ENCODE measurements around the gene FKBP5.
A peak's percentile ranks its signal among the peaks of the same experiment; 100 is the strongest.

The FKBP5 gene

GRCh38 chr6:35665573-35665972 lies 23.1 kb downstream of the FKBP5 start:
- H3K27ac ChIP-seq (ENCODE audit: low read length) = no peak overlapping the region
- peaks cover 27% of the 10 kb centered on the region for H3K4me1 ChIP-seq (ENCODE audit: low read length)
- no peak overlapping the region for H3K4me2 ChIP-seq (ENCODE audit: low read depth, low read length)
- peaks cover 13% of the 10 kb centered on the region; the same call in 1 of the 2 replicates for H3F3A ChIP-seq (ENCODE audit: insufficient read depth, low read length)
- no peak for TF ChIP-seq EZH2 (optimal IDR thresholded peaks at IDR 0.05; ENCODE audit: low read depth, low read length)
- no peak for TF ChIP-seq EZH2phosphoT487 (IDR thresholded peaks at IDR 0.05; ENCODE audit: low read length)
- no peak for TF ChIP-seq CTCF (IDR thresholded peaks at IDR 0.05; ENCODE audit: low read length)
- no peaks in the 10 kb centered on the region for H3K27me3 ChIP-seq (replicated peaks; ENCODE audit: insufficient read depth, low read length)
- peaks cover 47% of the 10 kb centered on the region for H3K79me2 ChIP-seq (ENCODE audit: low read length)
- H3K36me3 ChIP-seq (replicated peaks; ENCODE audit: insufficient read depth, low read length) = no peaks in the 10 kb centered on the region
- no peaks in the 10 kb centered on the region for H3K9me2 ChIP-seq (replicated peaks; ENCODE audit: insufficient read depth, low read length)
- H4K20me1 ChIP-seq (ENCODE audit: insufficient read depth, low read length) = no peaks in the 10 kb centered on the region
- no peaks in the 10 kb centered on the region for H3K9me3 ChIP-seq (replicated peaks; ENCODE audit: insufficient read depth, low read length)
- H2AFZ ChIP-seq (ENCODE audit: low read length) = no peak overlapping the region
- no peak overlapping the region for H3K4me3 ChIP-seq (ENCODE audit: low read length)
- no peak overlapping the region for H3K9ac ChIP-seq (ENCODE audit: low read length)
- DNase-seq = peak; percentile 8

GRCh38 chr6:35664945-35665344 lies 23.8 kb downstream of the FKBP5 start:
- TF ChIP-seq CTCF (IDR thresholded peaks at IDR 0.05; ENCODE audit: low read length) (no peak), EZH2 (optimal IDR thresholded peaks at IDR 0.05; ENCODE audit: low read depth, low read length) (no peak), EZH2phosphoT487 (IDR thresholded peaks at IDR 0.05; ENCODE audit: low read length) (no peak)
- peaks cover 9% of the 10 kb centered on the region; the same call in 1 of the 2 replicates for H3F3A ChIP-seq (ENCODE audit: insufficient read depth, low read length)
- DNase-seq = no peak
- H3K79me2 ChIP-seq (ENCODE audit: low read length) = peaks cover 47% of the 10 kb centered on the region
- peaks cover 25% of the 10 kb centered on the region for H3K4me1 ChIP-seq (ENCODE audit: low read length)
- no peaks in the 10 kb centered on the region for H3K9me2 ChIP-seq (replicated peaks; ENCODE audit: insufficient read depth, low read length)
- no peaks in the 10 kb centered on the region for H3K9me3 ChIP-seq (replicated peaks; ENCODE audit: insufficient read depth, low read length)
- H3K9ac ChIP-seq (ENCODE audit: low read length) = no peak overlapping the region
- no peaks in the 10 kb centered on the region for H3K36me3 ChIP-seq (replicated peaks; ENCODE audit: insufficient read depth, low read length)
- no peaks in the 10 kb centered on the region for H4K20me1 ChIP-seq (ENCODE audit: insufficient read depth, low read length)
- no peak overlapping the region for H3K4me3 ChIP-seq (ENCODE audit: low read length)
- no peak overlapping the region for H3K4me2 ChIP-seq (ENCODE audit: low read depth, low read length)
- no peaks in the 10 kb centered on the region for H3K27me3 ChIP-seq (replicated peaks; ENCODE audit: insufficient read depth, low read length)
- no peak overlapping the region for H2AFZ ChIP-seq (ENCODE audit: low read length)
- no peak overlapping the region for H3K27ac ChIP-seq (ENCODE audit: low read length)

GRCh38 chr6:35663447-35664235 lies 25.1 kb downstream of the FKBP5 start:
- H3K9me3 ChIP-seq (replicated peaks; ENCODE audit: insufficient read depth, low read length) = no peaks in the 10 kb centered on the region
- H2AFZ ChIP-seq (ENCODE audit: low read length) = no peak overlapping the region
- H3K4me1 ChIP-seq (ENCODE audit: low read length) = peaks cover 19% of the 10 kb centered on the region
- peaks cover 38% of the 10 kb centered on the region for H3K79me2 ChIP-seq (ENCODE audit: low read length)
- H3K4me2 ChIP-seq (ENCODE audit: low read depth, low read length) = no peak overlapping the region
- DNase-seq = peak; percentile 42
- no peak overlapping the region for H3K9ac ChIP-seq (ENCODE audit: low read length)
- H3K36me3 ChIP-seq (replicated peaks; ENCODE audit: insufficient read depth, low read length) = no peaks in the 10 kb centered on the region
- no peak for TF ChIP-seq EZH2 (optimal IDR thresholded peaks at IDR 0.05; ENCODE audit: low read depth, low read length)
- TF ChIP-seq CTCF (IDR thresholded peaks at IDR 0.05; ENCODE audit: low read length) = no peak
- TF ChIP-seq EZH2phosphoT487 (IDR thresholded peaks at IDR 0.05; ENCODE audit: low read length) = no peak
- no peaks in the 10 kb centered on the region for H3K9me2 ChIP-seq (replicated peaks; ENCODE audit: insufficient read depth, low read length)
- no peak overlapping the region for H3K4me3 ChIP-seq (ENCODE audit: low read length)
- no peaks in the 10 kb centered on the region for H3K27me3 ChIP-seq (replicated peaks; ENCODE audit: insufficient read depth, low read length)
- H3F3A ChIP-seq (ENCODE audit: insufficient read depth, low read length) = no peaks in the 10 kb centered on the region
- no peaks in the 10 kb centered on the region for H4K20me1 ChIP-seq (ENCODE audit: insufficient read depth, low read length)
- no peak overlapping the region for H3K27ac ChIP-seq (ENCODE audit: low read length)

Data from MM.1S (cell line).